ENCODE measurements around the gene LRMDA. TPM values are rescaled to one million over a fixed set of nuclear protein-coding genes. Genes with fewer than 3 reads are reported as not detected.
A peak's percentile ranks its signal among the peaks of the same experiment; 100 is the strongest.

The LRMDA gene
- total RNA-seq, 4 donors from 2014 or later = 7.3 to 20.1 (median 8.4) TPM

DNA sequence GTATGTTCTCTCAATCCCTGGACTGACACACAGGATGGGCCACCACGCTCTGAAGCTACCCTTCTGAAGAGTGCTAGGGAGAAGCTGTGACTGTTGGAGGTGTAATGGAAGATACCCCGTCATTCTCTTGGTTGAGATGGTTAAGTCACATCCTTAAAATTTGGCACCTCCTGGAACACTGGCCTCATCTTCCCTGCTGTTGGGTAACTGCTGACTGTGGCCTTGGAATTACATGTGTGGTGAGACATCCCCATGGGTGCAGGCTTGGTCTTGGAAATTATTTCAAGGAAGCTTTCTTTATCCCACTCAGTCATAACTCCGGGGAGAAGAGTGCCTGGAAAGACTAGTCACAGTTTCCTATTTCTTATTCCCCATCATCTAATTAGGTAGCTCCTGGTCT lies 62.0 kb downstream of the LRMDA start:
- ATAC-seq = peak; percentile 57
- no peak for TF ChIP-seq POLR2AphosphoS5 (IDR thresholded peaks at IDR 0.05)
- TF ChIP-seq POLR2A (IDR thresholded peaks at IDR 0.05) = no peak
- TF ChIP-seq, protein P1, sequence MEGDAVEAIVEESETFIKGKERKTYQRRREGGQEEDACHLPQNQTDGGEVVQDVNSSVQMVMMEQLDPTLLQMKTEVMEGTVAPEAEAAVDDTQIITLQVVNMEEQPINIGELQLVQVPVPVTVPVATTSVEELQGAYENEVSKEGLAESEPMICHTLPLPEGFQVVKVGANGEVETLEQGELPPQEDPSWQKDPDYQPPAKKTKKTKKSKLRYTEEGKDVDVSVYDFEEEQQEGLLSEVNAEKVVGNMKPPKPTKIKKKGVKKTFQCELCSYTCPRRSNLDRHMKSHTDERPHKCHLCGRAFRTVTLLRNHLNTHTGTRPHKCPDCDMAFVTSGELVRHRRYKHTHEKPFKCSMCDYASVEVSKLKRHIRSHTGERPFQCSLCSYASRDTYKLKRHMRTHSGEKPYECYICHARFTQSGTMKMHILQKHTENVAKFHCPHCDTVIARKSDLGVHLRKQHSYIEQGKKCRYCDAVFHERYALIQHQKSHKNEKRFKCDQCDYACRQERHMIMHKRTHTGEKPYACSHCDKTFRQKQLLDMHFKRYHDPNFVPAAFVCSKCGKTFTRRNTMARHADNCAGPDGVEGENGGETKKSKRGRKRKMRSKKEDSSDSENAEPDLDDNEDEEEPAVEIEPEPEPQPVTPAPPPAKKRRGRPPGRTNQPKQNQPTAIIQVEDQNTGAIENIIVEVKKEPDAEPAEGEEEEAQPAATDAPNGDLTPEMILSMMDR (IDR thresholded peaks at IDR 0.05) = no peak
- TF ChIP-seq EP300 (IDR thresholded peaks at IDR 0.05) = no peak
- Histone ChIP-seq H3K4me1 (peaks cover 0 to 5% (median 0%) of the 10 kb centered on the region in 3 donors), H3K27me3 (no peaks in the 10 kb centered on the region), H3K4me3 (no peak overlapping the region), H3K27ac (no peak overlapping the region), H3K9me3 (no peaks in the 10 kb centered on the region), H3K36me3 (no peaks in the 10 kb centered on the region)
- 60 to 89% methylated on average over 1 to 3 of the region's 3 CpGs for WGBS, 2 donors (ENCODE audit: low coverage in 1 of 2)

DNA sequence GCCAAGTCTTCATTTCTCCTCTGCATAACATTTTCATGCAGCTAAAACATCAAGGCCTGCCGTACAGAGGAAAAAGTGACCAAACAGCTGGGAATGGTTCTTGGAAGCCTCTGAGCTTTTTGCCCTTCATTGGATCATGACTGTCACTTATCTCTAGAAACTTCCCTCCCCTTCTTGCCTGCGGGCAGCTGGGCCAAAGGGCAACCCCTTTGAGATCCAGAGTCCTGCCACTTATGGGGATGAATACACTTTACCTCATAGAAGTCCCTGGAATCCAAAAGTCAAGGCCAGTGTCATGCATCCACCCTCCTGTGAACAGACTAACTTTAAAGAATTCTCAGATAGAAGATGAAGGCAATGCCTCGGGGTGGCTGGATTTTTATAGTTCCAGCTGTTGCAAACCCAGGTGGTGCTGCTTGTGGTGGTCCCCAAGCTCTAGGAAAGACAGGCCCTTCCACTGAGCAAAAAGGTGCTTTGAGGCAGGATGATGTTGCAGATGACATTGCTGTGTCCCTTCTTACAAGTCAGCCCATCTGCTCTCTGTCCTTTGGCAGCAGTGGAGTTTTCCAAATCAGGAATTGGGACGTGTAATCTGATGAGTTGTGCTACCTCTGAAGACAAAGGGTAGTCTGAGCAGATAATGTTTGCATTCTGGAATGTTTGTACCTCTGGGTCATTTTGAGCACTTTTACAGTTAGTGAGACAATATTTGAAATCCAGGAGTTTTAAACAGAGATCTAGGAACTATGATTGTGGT lies 64.2 kb downstream of the LRMDA start:
- H3K27me3 ChIP-seq = no peaks in the 10 kb centered on the region
- WGBS, 2 donors (ENCODE audit: low coverage in 1 of 2) = 43 to 49% methylated on average over 2 to 3 of the region's 4 CpGs
- no peak for ATAC-seq
- TF ChIP-seq EP300 (IDR thresholded peaks at IDR 0.05) (no peak), POLR2AphosphoS5 (IDR thresholded peaks at IDR 0.05) (no peak), POLR2A (IDR thresholded peaks at IDR 0.05) (no peak)
- TF ChIP-seq, protein P1 (IDR thresholded peaks at IDR 0.05) = no peak
- no peak overlapping the region for H3K4me3 ChIP-seq
- H3K36me3 ChIP-seq = no peaks in the 10 kb centered on the region
- peaks cover 0 to 19% (median 7%) of the 10 kb centered on the region in 3 donors for H3K4me1 ChIP-seq
- H3K9me3 ChIP-seq = no peaks in the 10 kb centered on the region
- H3K27ac ChIP-seq = no peak overlapping the region

DNA sequence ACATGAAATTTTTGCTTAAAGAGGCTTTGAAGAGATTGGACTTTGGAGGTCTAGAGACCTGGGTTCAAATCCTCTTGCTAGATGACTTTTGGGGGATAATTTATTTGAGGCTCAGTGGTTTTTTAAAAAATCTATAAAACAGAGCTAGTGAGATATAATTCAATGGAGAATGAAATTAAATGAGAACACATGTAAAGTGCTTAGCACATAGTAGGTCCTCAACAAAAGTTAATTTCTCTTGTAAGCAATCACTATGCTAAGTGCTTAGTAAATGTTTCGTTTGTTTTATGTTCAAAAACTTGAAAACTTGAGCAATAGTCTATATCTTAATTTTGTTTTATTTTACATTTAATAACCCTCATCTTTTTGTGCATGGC lies 64.8 kb downstream of the LRMDA start:
- TF ChIP-seq POLR2A (IDR thresholded peaks at IDR 0.05) (no peak), EP300 (IDR thresholded peaks at IDR 0.05) (no peak), POLR2AphosphoS5 (IDR thresholded peaks at IDR 0.05) (no peak)
- TF ChIP-seq, protein P1 (IDR thresholded peaks at IDR 0.05) = no peak
- Histone ChIP-seq H3K4me1 (peaks cover 0 to 19% (median 7%) of the 10 kb centered on the region in 3 donors), H3K36me3 (no peaks in the 10 kb centered on the region), H3K27ac (no peak overlapping the region), H3K9me3 (no peaks in the 10 kb centered on the region), H3K27me3 (no peaks in the 10 kb centered on the region), H3K4me3 (no peak overlapping the region)
- 97 to 100% methylated on average over 1 of the region's 1 CpG for WGBS, 2 donors (ENCODE audit: low coverage in 1 of 2)
- ATAC-seq = no peak

DNA sequence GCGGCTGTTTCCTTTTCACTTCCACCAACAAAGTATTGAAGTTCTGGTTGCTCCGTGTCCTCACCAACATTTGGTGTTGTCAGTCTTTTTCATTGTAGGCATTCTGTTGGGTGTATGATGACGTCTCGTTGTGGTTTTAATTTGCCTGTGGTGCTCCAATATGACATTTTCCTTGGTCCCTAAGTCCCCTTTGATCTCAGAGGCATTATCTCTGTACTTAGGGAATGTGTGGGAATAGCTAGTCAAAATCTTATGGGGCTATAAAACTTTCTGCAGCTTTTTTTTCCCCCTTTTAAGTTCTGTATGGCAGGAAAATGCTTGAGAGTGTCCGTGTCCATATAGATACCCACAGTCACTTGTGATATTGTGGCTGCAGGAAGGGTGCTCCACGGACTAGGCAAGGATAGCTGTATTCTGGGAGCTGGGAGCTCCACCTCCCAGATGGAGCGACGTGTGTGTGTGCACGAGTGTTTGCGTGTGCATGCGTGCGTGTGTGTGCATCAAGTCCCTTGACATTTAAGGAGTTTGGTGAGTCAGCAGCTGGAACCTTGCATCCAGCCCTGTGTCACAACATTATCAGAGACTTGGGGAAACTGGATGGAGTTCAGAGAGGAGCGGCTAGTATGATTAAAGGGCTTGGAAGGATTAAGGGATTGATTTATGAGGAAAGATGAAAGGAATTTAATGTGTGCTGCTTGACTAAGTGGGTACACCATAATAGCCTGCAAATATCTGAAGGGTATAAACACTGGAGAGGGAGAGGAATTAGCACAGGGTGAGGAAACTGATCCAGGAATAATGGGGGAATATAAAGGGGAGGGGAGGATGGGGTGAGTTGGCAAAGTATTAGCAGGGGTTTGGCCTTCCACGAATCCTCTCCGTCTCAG lies 66.8 kb downstream of the LRMDA start:
- Histone ChIP-seq H3K4me3 (no peak overlapping the region), H3K9me3 (no peaks in the 10 kb centered on the region), H3K27me3 (no peaks in the 10 kb centered on the region), H3K36me3 (no peaks in the 10 kb centered on the region), H3K27ac (peak overlapping the region in 1 of 4 donors; percentile 12), H3K4me1 (peaks cover 0 to 19% (median 7%) of the 10 kb centered on the region in 3 donors)
- TF ChIP-seq EP300 (IDR thresholded peaks at IDR 0.05) = no peak
- peak; percentile 67 for TF ChIP-seq POLR2AphosphoS5 (IDR thresholded peaks at IDR 0.05)
- ATAC-seq = no peak
- 51 to 71% methylated on average over 10 of the region's 15 CpGs for WGBS, 2 donors (ENCODE audit: low coverage in 1 of 2)

DNA sequence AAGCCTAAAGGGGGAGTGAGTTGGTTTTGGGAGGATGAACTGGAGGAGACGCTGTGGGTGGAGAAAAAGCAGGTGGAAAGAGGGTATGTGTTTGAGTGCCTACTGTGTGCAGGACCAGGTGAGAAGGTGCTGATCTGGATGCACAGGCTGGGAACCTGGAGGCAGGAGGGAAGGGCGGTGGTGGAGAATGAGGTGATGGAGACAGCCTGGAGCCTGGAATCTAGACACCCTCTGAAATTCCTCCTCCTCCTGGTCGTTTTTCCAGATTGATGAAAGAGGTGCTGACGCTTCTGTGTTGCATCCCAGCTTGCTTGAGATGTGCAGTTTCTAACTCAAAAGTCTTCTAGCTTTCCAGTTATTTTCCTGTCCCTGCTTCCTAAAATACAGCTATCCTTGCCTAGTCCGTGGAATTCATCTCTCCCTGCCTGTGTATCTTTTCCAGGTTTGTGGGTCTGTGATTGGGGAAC lies 67.5 kb downstream of the LRMDA start:
- peaks cover 0 to 19% (median 7%) of the 10 kb centered on the region in 3 donors for H3K4me1 ChIP-seq
- no peak for ATAC-seq
- H3K27ac ChIP-seq = peak overlapping the region in 1 of 4 donors; percentile 12
- no peaks in the 10 kb centered on the region for H3K27me3 ChIP-seq
- H3K36me3 ChIP-seq = no peaks in the 10 kb centered on the region
- 46 to 53% methylated on average over 3 to 5 of the region's 5 CpGs for WGBS, 2 donors (ENCODE audit: low coverage in 1 of 2)
- no peaks in the 10 kb centered on the region for H3K9me3 ChIP-seq
- no peak overlapping the region for H3K4me3 ChIP-seq
- TF ChIP-seq, protein P1 (IDR thresholded peaks at IDR 0.05) = no peak
- TF ChIP-seq POLR2A (IDR thresholded peaks at IDR 0.05) = no peak
- no peak for TF ChIP-seq POLR2AphosphoS5 (IDR thresholded peaks at IDR 0.05)
